Breast epithelium (tissue), 3 donors: ENCODE measurements around the gene PLEKHA6.

ENCODE experiments used
- CTCF ChIP-seq, 3 donors: fragments of 450-650 bp; IDR thresholded peaks; one replicate each; pipeline ENCODE4 v1.5.1; 2016 to 2017; ENCODE audit warnings: antibody characterized with exemption in 3 of 3, mild to moderate bottlenecking in 3 of 3, moderate library complexity in 3 of 3
- POLR2AphosphoS5 ChIP-seq, 3 donors: sonication (generic); formaldehyde crosslinking; IDR thresholded peaks; one replicate each; pipeline ENCODE4 v1.6.1; 2017; ENCODE audit warnings: antibody characterized with exemption in 3 of 3

GRCh38 chr1:204288021-204288588 is 71.6 kb downstream of the PLEKHA6 start:
- TF ChIP-seq CTCF (IDR thresholded peaks at IDR 0.05) (peak in 1 of 3 donors; percentile 15), POLR2AphosphoS5 (IDR thresholded peaks at IDR 0.05) (peak; percentile 77 to 81 (median 77))
